Heart left ventricle (tissue), 13 donors: Measurements from ENCODE around the gene PCSK5.

Experiments used
- CTCF ChIP-seq, 12 donors: fragments of 200-600 bp; sonication (generic) in 4 of 12; IDR thresholded peaks; one replicate each; pipeline versions ENCODE4 v1.5.0 to v1.8.0; 2018 to 2022; ENCODE audit warnings: antibody characterized with exemption in 12 of 12, mild to moderate bottlenecking in 5 of 12
- POLR2A ChIP-seq, 2 donors: fragments of 450-650 bp; IDR thresholded peaks; one replicate each; pipeline ENCODE4 v1.6.1; 2017; ENCODE audit warnings: antibody characterized with exemption in 2 of 2, mild to moderate bottlenecking in 2 of 2, moderate library complexity in 2 of 2
- donor health status: ischemic (EF 13 %, LVEDD 7.1; RV severe dilation, severe dysfunction).
- donor health status: DM: no; HTN: yes; CAD: no.
- donor health status: DM: no; HTN: no; CAD: no.
- donor health status: ischemic (EF 25% LVEDD 6.9; RV normal size, moderate dysfunction).
- donor health status: ischemic (EF 25% LVEDD 5.7; RV mildly dilated, moderate dysfunction).
- donor health status: ischemic (EF 35%, LVEDD 5.7; RV mildly dilated, moderate dysfunction).
- donor health status: nonischemic (EF 11% LVEDD 7.7; RV severe dilation, severe dysfunction).
- donor health status: DM: yes; HTN: yes; CAD: no.
- donor health status: PGD.
- donor health status: ischemic (EF 29% LVEDD 5.4; RV normal size, mild dysfunction).
- donor health status: nonischemic (EF 23%, LVEDD 6.1; RV moderate dilation, normal function).

GRCh38 chr9:75866273-75866871, 24.1 kb upstream of the PCSK5 start:
- peak; percentile 65 to 87 (median 82) for TF ChIP-seq CTCF (IDR thresholded peaks at IDR 0.05)
- no peak for TF ChIP-seq POLR2A (IDR thresholded peaks at IDR 0.05)
